Pancreas (tissue), 10 donors: ENCODE data around the gene LYSMD3. TPM values are rescaled to one million over a fixed set of nuclear protein-coding genes. Genes with fewer than 3 reads are reported as not detected.

Experiments
- ATAC-seq, 4 donors: fragments of 200-7000 bp; cut with Tn5 transposase; one replicate each; pipeline versions ENCODE4 v1.8.0 to v1.9.1; 2020; ENCODE audit warnings: mild to moderate bottlenecking in 4 of 4, moderate library complexity in 4 of 4
- DNase-seq, 6 donors: peaks; one replicate each; pipeline ENCODE4 v3.0.0-alpha.2; 2020
- FAIRE-seq: peaks from 2 replicates; lab custom pipeline; 2012; peaks lifted over from hg19 to GRCh38; lab: Jason Lieb, UNC
- H3K27ac ChIP-seq, 4 donors: fragments of 200-600 bp; sonication (generic); 1 replicate in 3 of 4; 2 replicates in 1 of 4; pipeline versions ENCODE4 v1.5.0 to v1.8.0; 2020
- H3K27me3 ChIP-seq, 4 donors: fragments of 200-600 bp; one replicate each; pipeline ENCODE4 v1.8.0; 2021
- H3K36me3 ChIP-seq, 3 donors: fragments of 200-600 bp; sonication (generic) in 1 of 3; one replicate each; pipeline versions ENCODE4 v1.5.0 to v1.8.0; 2020 to 2021
- H3K4me1 ChIP-seq, 3 donors: fragments of 200-600 bp; one replicate each; pipeline ENCODE4 v1.8.0; 2021
- H3K4me3 ChIP-seq, 4 donors: fragments of 200-600 bp; sonication (generic) in 2 of 4; one replicate each; pipeline versions ENCODE4 v1.5.0 to v1.8.0; 2020 to 2021
- H3K9me3 ChIP-seq, 4 donors: fragments of 200-600 bp; one replicate each; pipeline ENCODE4 v1.8.0; 2021
- CTCF ChIP-seq, 4 donors: fragments of 200-600 bp; sonication (generic) in 3 of 4; IDR thresholded peaks; one replicate each; pipeline versions ENCODE4 v1.5.0 to v1.8.0; 2021; ENCODE audit warnings: antibody characterized with exemption in 4 of 4
- WGBS, 2 donors: extraction: QIAGEN DNeasy Blood & Tissue Kit; methylation state at CpG; one replicate each; pipeline ENCODE4 v1.1.7; 2013; 5-methylcytosine and 5-hydroxymethylcytosine counted together
- intact Hi-C, 3 donors: fragments of 100-400 bp; cut with DNase I; formaldehyde crosslinking; loops; one replicate each; pipeline versions ENCODE4 v1.11.1 to v1.14.2; 2022
- polyA plus RNA-seq, 2 donors: library from polyadenylated mRNA; stranded (reverse); fragments of 200-250 nt; gene quantifications; one replicate each; pipeline ENCODE4 v1.2.3, GENCODE V29; 2013
- total RNA-seq, 6 donors: library from RNA; stranded (reverse); fragmentation: NEBNext Ultra II Directional in 4 of 6; extraction: Animal tissue kit (Norgen Biotek cat#: 25700) in 4 of 6; gene quantifications; one replicate each; pipeline versions ENCODE4 v1.2.1 to v1.2.4, GENCODE V29; 2021 to 2023
- donor health status: healthy with polysubstance abuse.
- donor health status: DM: no; HTN: no; CAD: no; lungs with moderate emphysema.
- donor health status: DM: no; HTN: no; CAD: no.
- donor health status: control.
- donor health status: control.
- donor health status: Bipolar disorder and iron deficiency.
- donor health status: DM: yes; HTN: yes; CAD: no.
- donor health status: DM: no; HTN: no; CAD: no.
- donor health status: DM: no; HTN: no; CAD: no.
- donor health status: DM: yes; HTN: yes; CAD: no.

Gene LYSMD3
- total and polyA plus RNA-seq, 8 donors, result 2.5 to 11.7 (median 7.2) TPM

DNA sequence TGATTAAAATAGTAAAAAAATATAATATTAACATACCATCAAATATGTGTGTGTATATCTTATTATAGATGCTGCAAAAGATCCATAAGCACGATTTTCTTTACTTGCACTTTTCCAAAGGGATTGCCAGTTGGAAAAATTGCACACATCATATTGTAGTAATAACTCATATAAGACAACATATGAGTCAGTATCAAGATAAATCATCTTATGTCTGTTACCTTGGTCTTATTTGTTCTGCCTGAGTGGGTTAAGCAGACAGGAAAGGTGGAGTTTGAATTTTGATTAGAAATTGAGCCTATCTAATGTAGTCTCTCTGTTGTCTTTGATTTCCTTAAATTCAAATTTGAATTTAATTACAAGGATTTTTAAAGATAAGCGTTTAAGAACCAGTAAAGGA is 24.6 kb downstream of the LYSMD3 start:
- no peak overlapping the region for H3K27ac ChIP-seq
- ATAC-seq, result no peak
- H3K9me3 ChIP-seq, result no peaks in the 10 kb centered on the region
- no peak overlapping the region for H3K4me3 ChIP-seq
- DNase-seq, result no peak
- intact Hi-C loops, result no loop called here
- no peak for FAIRE-seq
- H3K36me3 ChIP-seq, result no peaks in the 10 kb centered on the region
- H3K4me1 ChIP-seq, result no peaks in the 10 kb centered on the region
- WGBS, 2 donors, result 74 to 83% methylated on average over 2 of the region's 2 CpGs
- H3K27me3 ChIP-seq, result no peaks in the 10 kb centered on the region
- no peak for TF ChIP-seq CTCF (IDR thresholded peaks at IDR 0.05)

DNA sequence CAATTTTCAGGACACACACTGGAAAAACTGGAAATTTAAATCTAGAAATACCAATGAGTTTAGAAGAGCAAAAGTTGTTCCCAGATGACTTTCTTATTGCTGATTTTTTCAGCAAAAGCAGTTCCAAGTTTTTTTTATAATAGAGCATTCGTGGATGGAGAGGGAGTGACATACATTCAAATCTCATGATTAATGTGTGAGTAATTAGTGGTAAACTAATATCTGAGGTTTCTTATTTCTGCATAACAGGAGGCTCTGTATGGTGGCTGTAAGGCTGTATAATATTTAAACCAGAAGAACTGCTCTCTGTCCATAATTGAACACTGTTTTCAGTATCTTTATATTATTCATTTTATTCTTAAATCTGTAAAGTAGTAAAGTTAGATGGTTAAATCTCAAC is 25.8 kb downstream of the LYSMD3 start:
- WGBS, 2 donors, result 51 to 64% methylated on average over 1 of the region's 1 CpG
- no peak for TF ChIP-seq CTCF (IDR thresholded peaks at IDR 0.05)

DNA sequence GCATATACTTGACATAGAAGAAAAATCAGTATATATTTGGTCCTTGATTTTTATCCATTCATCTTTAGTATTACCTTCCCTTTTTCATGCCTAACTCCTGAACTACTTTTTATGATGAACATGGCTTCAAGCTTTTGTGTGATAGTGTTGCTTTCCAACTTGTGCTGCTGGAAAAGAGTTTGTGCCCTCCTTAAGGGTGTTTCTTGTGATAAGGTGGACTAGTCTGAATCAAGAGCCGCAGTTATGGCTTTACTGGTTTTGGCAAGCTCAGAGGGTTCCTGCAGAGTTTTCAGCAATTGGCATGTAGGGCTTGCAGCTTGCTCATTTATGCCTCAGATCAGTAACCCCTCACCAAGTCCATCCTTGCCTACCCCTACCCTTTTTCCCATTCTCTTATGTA is 34.2 kb downstream of the LYSMD3 start:
- WGBS, 2 donors, result 95 to 100% methylated on average over 1 of the region's 1 CpG
- H3K36me3 ChIP-seq, result no peaks in the 10 kb centered on the region
- no peak overlapping the region for H3K27ac ChIP-seq
- no peak overlapping the region for H3K4me3 ChIP-seq
- no peaks in the 10 kb centered on the region for H3K4me1 ChIP-seq
- no peak for TF ChIP-seq CTCF (IDR thresholded peaks at IDR 0.05)
- FAIRE-seq (no peak), ATAC-seq (no peak), DNase-seq (no peak)
- intact Hi-C loops, result no loop called here
- no peaks in the 10 kb centered on the region for H3K9me3 ChIP-seq
- no peaks in the 10 kb centered on the region for H3K27me3 ChIP-seq

More for the DNA sequence above, 25.8 kb downstream of the LYSMD3 start:
- intact Hi-C loops, result no loop called here
- no peaks in the 10 kb centered on the region for H3K27me3 ChIP-seq
- no peak overlapping the region for H3K4me3 ChIP-seq
- FAIRE-seq, result no peak
- no peak overlapping the region for H3K27ac ChIP-seq
- H3K9me3 ChIP-seq, result no peaks in the 10 kb centered on the region
- no peaks in the 10 kb centered on the region for H3K4me1 ChIP-seq
- H3K36me3 ChIP-seq, result no peaks in the 10 kb centered on the region
- ATAC-seq, result no peak
- no peak for DNase-seq

- Histone ChIP-seq H3K36me3 (no peaks in the 10 kb centered on the region), H3K4me3 (no peak overlapping the region), H3K27ac (no peak overlapping the region), H3K9me3 (no peaks in the 10 kb centered on the region), H3K27me3 (no peaks in the 10 kb centered on the region), H3K4me1 (no peaks in the 10 kb centered on the region)
- DNase-seq, result no peak
- intact Hi-C loops, result no loop called here
- FAIRE-seq, result no peak
- no peak for TF ChIP-seq CTCF (IDR thresholded peaks at IDR 0.05)
- ATAC-seq, result no peak
Measured at GRCh38 chr5:90494043-90494442, 35.3 kb downstream of the LYSMD3 start.

- no peak for ATAC-seq
- Histone ChIP-seq H3K27ac (no peak overlapping the region), H3K27me3 (no peaks in the 10 kb centered on the region), H3K4me3 (no peak overlapping the region), H3K36me3 (no peaks in the 10 kb centered on the region), H3K9me3 (no peaks in the 10 kb centered on the region), H3K4me1 (no peaks in the 10 kb centered on the region)
- intact Hi-C loops, result no loop called here
- 31 to 40% methylated on average over 2 of the region's 2 CpGs for WGBS, 2 donors
- no peak for TF ChIP-seq CTCF (IDR thresholded peaks at IDR 0.05)
- no peak for FAIRE-seq
- DNase-seq, result no peak
Measured at GRCh38 chr5:90488791-90489190, 40.6 kb downstream of the LYSMD3 start.
